HEK293 (cell line): ENCODE measurements around the gene PRR35.

Experiments
- CTCF ChIA-PET: fragments of 350-600 bp; formaldehyde crosslinking; extraction: SDS; loops from one replicate; lab custom pipeline; 2021; ENCODE audit warnings: antibody characterized with exemption; lab: Yijun Ruan, JAX
- POLR2A ChIA-PET: fragments of 300-600 bp; formaldehyde crosslinking; extraction: SDS; loops from one replicate; lab custom pipeline; 2020; ENCODE audit warnings: antibody characterized with exemption, inconsistent platforms; lab: Yijun Ruan, JAX
- H3K27ac ChIP-seq: fragments of 200-500 bp; sonication (Bioruptor generic); 2 replicates; pipeline ENCODE4 v1.5.1; 2014; ENCODE audit warnings: low read depth, low read length, control low read depth, inconsistent platforms; ENCODE audit errors: extremely low read depth
- H3K36me3 ChIP-seq, 2 experiments: fragments of 200-500 bp in 1 of 2; sonication (Bioruptor generic) in 1 of 2; 1 replicate in 1 of 2; 2 replicates in 1 of 2; pipeline ENCODE4 v1.5.1; 2014 to 2017; ENCODE audit warnings: inconsistent platforms in 2 of 2, low read length in 2 of 2; ENCODE audit not compliant: control insufficient read depth in 2 of 2, insufficient read depth in 1 of 2
- H3K4me1 ChIP-seq: fragments of 200-500 bp; sonication (Bioruptor generic); 2 replicates; pipeline ENCODE4 v1.5.1; 2014; ENCODE audit warnings: mild to moderate bottlenecking, low read length, inconsistent platforms; ENCODE audit not compliant: control insufficient read depth, insufficient read depth
- H3K4me3 ChIP-seq: 2 replicates; pipeline ENCODE4 v1.5.1; 2011; ENCODE audit warnings: low read depth, mild to moderate bottlenecking, control low read depth, low read length, moderate library complexity
- H3K9me3 ChIP-seq: fragments of 200-500 bp; sonication (Bioruptor generic); 2 replicates; pipeline ENCODE4 v1.5.1; 2014; ENCODE audit warnings: low read depth, low read length, inconsistent platforms; ENCODE audit not compliant: control insufficient read depth, insufficient read depth
- FEZF1 ChIP-seq: fragments of 450-650 bp; formaldehyde crosslinking; IDR thresholded peaks from 2 replicates; pipeline ENCODE4 v1.5.1; 2016; ENCODE audit warnings: missing biosample characterization, missing genetic modification characterization
- GLIS2 ChIP-seq: fragments of 450-650 bp; formaldehyde crosslinking; IDR thresholded peaks from 2 replicates; pipeline ENCODE4 v1.5.1; 2016; ENCODE audit warnings: missing biosample characterization, missing genetic modification characterization
- HIC1 ChIP-seq: fragments of 450-650 bp; formaldehyde crosslinking; IDR thresholded peaks from 2 replicates; pipeline ENCODE4 v1.5.1; 2016; ENCODE audit warnings: missing biosample characterization, missing genetic modification characterization
- MEIS1 ChIP-seq: sonication (generic); formaldehyde crosslinking; IDR thresholded peaks from 2 replicates; pipeline ENCODE4 v1.8.1; 2022; ENCODE audit warnings: missing genetic modification reagents, mild to moderate bottlenecking, borderline replicate concordance
- MZF1 ChIP-seq: fragments of 450-650 bp; formaldehyde crosslinking; IDR thresholded peaks from 2 replicates; pipeline ENCODE4 v1.5.1; 2017; ENCODE audit warnings: missing biosample characterization, missing genetic modification characterization, borderline replicate concordance
- PRDM1 ChIP-seq: fragments of 450-650 bp; formaldehyde crosslinking; IDR thresholded peaks from 2 replicates; pipeline ENCODE4; 2016; ENCODE audit warnings: missing biosample characterization, missing genetic modification characterization
- SP7 ChIP-seq: fragments of 450-650 bp; formaldehyde crosslinking; IDR thresholded peaks from 2 replicates; pipeline ENCODE4 v1.5.1; 2016; ENCODE audit warnings: missing biosample characterization, missing genetic modification characterization
- YY1 ChIP-seq: fragments of 450-650 bp; formaldehyde crosslinking; IDR thresholded peaks from 2 replicates; pipeline ENCODE4 v1.5.1; 2018; ENCODE audit warnings: missing biosample characterization, missing genetic modification characterization
- ZFP37 ChIP-seq: fragments of 450-650 bp; formaldehyde crosslinking; IDR thresholded peaks from 2 replicates; pipeline ENCODE4 v1.5.1; 2016; ENCODE audit warnings: missing biosample characterization, missing genetic modification characterization
- ZIC2 ChIP-seq: fragments of 450-650 bp; formaldehyde crosslinking; IDR thresholded peaks from 2 replicates; pipeline ENCODE4 v1.5.1; 2016; ENCODE audit warnings: missing biosample characterization, missing genetic modification characterization
- ZNF10 ChIP-seq: fragments of 450-650 bp; formaldehyde crosslinking; IDR thresholded peaks from 2 replicates; pipeline ENCODE4 v1.5.1; 2017; ENCODE audit warnings: missing biosample characterization, missing genetic modification characterization
- ZNF184 ChIP-seq: fragments of 450-650 bp; IDR thresholded peaks from 2 replicates; pipeline ENCODE4 v1.5.1; 2018; ENCODE audit warnings: missing biosample characterization, mild to moderate bottlenecking, missing genetic modification characterization
- ZNF292 ChIP-seq: fragments of 450-650 bp; formaldehyde crosslinking; IDR thresholded peaks from 2 replicates; pipeline ENCODE4 v1.5.1; 2016; ENCODE audit warnings: low read depth, missing biosample characterization, missing genetic modification characterization, borderline replicate concordance
- ZNF341 ChIP-seq: fragments of 450-650 bp; formaldehyde crosslinking; IDR thresholded peaks from 2 replicates; pipeline ENCODE4; 2016; ENCODE audit warnings: low read depth, missing biosample characterization, missing genetic modification characterization
- ZNF416 ChIP-seq: fragments of 450-650 bp; formaldehyde crosslinking; IDR thresholded peaks from 2 replicates; pipeline ENCODE4 v1.5.1; 2016; ENCODE audit warnings: missing biosample characterization, missing genetic modification characterization
- ZNF473 ChIP-seq: fragments of 450-650 bp; formaldehyde crosslinking; IDR thresholded peaks from 2 replicates; pipeline ENCODE4 v1.5.1; 2017; ENCODE audit warnings: missing biosample characterization, missing genetic modification characterization
- ZNF510 ChIP-seq: fragments of 450-650 bp; formaldehyde crosslinking; IDR thresholded peaks from 2 replicates; pipeline ENCODE4 v1.5.1; 2018; ENCODE audit warnings: mild to moderate bottlenecking, missing genetic modification characterization, missing biosample characterization; ENCODE audit not compliant: insufficient replicate concordance
- ZNF549 ChIP-seq: fragments of 450-650 bp; IDR thresholded peaks from 2 replicates; pipeline ENCODE4 v1.5.1; 2018; ENCODE audit warnings: missing biosample characterization, missing genetic modification characterization, mild to moderate bottlenecking, inconsistent platforms, moderate library complexity
- ZNF561 ChIP-seq: fragments of 450-650 bp; IDR thresholded peaks from 2 replicates; pipeline ENCODE4 v1.5.1; 2018; ENCODE audit warnings: missing biosample characterization, missing genetic modification characterization, borderline replicate concordance
- ZNF571 ChIP-seq: fragments of 450-650 bp; formaldehyde crosslinking; IDR thresholded peaks from 2 replicates; pipeline ENCODE4 v1.5.0; 2017; ENCODE audit warnings: missing biosample characterization, missing genetic modification characterization
- ZNF624 ChIP-seq: fragments of 450-650 bp; formaldehyde crosslinking; IDR thresholded peaks from 2 replicates; pipeline ENCODE4 v1.5.1; 2017; ENCODE audit warnings: missing biosample characterization, missing genetic modification characterization
- ZNF768 ChIP-seq: fragments of 450-650 bp; formaldehyde crosslinking; IDR thresholded peaks from 2 replicates; pipeline ENCODE4 v1.5.1; 2018; ENCODE audit warnings: missing biosample characterization, mild to moderate bottlenecking, missing genetic modification characterization
- ZNF777 ChIP-seq: fragments of 450-650 bp; formaldehyde crosslinking; IDR thresholded peaks from 2 replicates; pipeline ENCODE4 v1.5.1; 2017; ENCODE audit warnings: missing biosample characterization, missing genetic modification characterization, borderline replicate concordance
- ZSCAN18 ChIP-seq: fragments of 450-650 bp; formaldehyde crosslinking; IDR thresholded peaks from 2 replicates; pipeline ENCODE4 v1.5.1; 2016; ENCODE audit warnings: missing biosample characterization, missing genetic modification characterization
- TF ChIP-seq, protein P1 (sequence below): IDR thresholded peaks from 2 replicates; pipeline ENCODE4 v1.6.1; 2011; ENCODE audit warnings: mild to moderate bottlenecking, low read depth, low read length, borderline replicate concordance
- TF ChIP-seq, protein P2 (sequence below): fragments of 450-650 bp; formaldehyde crosslinking; conservative IDR thresholded peaks from 2 replicates; pipeline ENCODE4 v1.5.1; 2016; ENCODE audit warnings: low read depth, missing biosample characterization, missing genetic modification characterization

The PRR35 gene

GRCh38 chr16:580946-581498, 20.8 kb downstream of the PRR35 start:
- CTCF ChIA-PET, result interaction anchor here (0.5 to 1.1 kb wide), 2 partner anchors 14 to 189 kb away, joined by 3 to 6 read pairs; partner anchors contain the start of gene NHLRC4
- TF ChIP-seq SP7 (tag by site-specific recombination) (no peak), YY1 (tag by site-specific recombination) (no peak), ZFP37 (tag by site-specific recombination) (no peak), MZF1 (tag by site-specific recombination) (no peak), ZNF341 (tag by site-specific recombination) (0 out of 2 replicates have a peak, but pooled peaks have one; percentile 29), ZNF292 (tag by site-specific recombination) (no peak)
- POLR2A ChIA-PET, result no interaction called here

DNA sequence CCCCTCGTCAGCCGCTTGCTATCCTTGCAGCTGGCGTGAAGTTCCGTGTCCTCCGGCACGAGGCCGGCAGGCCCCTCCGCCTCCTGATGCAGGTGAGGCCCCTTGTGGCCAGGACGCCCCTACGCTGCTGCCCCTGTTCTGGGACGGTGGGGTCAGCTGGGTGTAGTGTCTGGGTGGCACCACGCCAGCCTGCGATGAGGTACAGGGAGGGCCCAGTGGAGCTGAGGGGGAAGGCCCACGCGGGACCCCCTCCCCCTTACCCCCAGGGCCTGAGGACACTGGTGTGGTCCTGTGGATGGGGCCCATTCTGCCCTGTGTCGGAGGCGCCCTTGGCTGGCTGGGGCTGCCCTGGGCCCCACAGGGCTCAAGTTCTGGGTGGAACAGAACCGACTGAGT, 22.0 kb downstream of the PRR35 start:
- no peak overlapping the region for H3K4me3 ChIP-seq
- H3K27ac ChIP-seq, result no peak overlapping the region
- no peaks in the 10 kb centered on the region for H3K4me1 ChIP-seq
- POLR2A ChIA-PET, result interaction anchor here (0.8 kb wide), 1 partner anchor 10 kb away, joined by 5 read pairs; no protein-coding TSS in a partner anchor
- CTCF ChIA-PET, result interaction anchor here (0.6 to 0.7 kb wide), 2 partner anchors 47 to 475 kb away, joined by 3 read pairs; no protein-coding TSS in a partner anchor
- no peaks in the 10 kb centered on the region for H3K9me3 ChIP-seq
- peaks cover 0 to 22% of the 10 kb centered on the region in 2 experiments; a peak in 1 of 3 replicates for H3K36me3 ChIP-seq
- no peak for TF ChIP-seq ZNF416
- no peak for TF ChIP-seq MEIS1
- TF ChIP-seq, protein P1, sequence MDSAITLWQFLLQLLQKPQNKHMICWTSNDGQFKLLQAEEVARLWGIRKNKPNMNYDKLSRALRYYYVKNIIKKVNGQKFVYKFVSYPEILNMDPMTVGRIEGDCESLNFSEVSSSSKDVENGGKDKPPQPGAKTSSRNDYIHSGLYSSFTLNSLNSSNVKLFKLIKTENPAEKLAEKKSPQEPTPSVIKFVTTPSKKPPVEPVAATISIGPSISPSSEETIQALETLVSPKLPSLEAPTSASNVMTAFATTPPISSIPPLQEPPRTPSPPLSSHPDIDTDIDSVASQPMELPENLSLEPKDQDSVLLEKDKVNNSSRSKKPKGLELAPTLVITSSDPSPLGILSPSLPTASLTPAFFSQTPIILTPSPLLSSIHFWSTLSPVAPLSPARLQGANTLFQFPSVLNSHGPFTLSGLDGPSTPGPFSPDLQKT, result no peak
- TF ChIP-seq ZNF549 (tag by site-specific recombination), result no peak
- peak; percentile 54 for TF ChIP-seq GLIS2 (tag by site-specific recombination)
- no peak for TF ChIP-seq ZIC2 (tag by site-specific recombination)
- TF ChIP-seq FEZF1 (tag by site-specific recombination), result no peak
- peak; percentile 80 for TF ChIP-seq ZNF10
- no peak for TF ChIP-seq ZNF184
- no peak for TF ChIP-seq ZNF510 (tag by site-specific recombination)
- no peak for TF ChIP-seq ZNF777 (tag by site-specific recombination)
- TF ChIP-seq, protein P2, sequence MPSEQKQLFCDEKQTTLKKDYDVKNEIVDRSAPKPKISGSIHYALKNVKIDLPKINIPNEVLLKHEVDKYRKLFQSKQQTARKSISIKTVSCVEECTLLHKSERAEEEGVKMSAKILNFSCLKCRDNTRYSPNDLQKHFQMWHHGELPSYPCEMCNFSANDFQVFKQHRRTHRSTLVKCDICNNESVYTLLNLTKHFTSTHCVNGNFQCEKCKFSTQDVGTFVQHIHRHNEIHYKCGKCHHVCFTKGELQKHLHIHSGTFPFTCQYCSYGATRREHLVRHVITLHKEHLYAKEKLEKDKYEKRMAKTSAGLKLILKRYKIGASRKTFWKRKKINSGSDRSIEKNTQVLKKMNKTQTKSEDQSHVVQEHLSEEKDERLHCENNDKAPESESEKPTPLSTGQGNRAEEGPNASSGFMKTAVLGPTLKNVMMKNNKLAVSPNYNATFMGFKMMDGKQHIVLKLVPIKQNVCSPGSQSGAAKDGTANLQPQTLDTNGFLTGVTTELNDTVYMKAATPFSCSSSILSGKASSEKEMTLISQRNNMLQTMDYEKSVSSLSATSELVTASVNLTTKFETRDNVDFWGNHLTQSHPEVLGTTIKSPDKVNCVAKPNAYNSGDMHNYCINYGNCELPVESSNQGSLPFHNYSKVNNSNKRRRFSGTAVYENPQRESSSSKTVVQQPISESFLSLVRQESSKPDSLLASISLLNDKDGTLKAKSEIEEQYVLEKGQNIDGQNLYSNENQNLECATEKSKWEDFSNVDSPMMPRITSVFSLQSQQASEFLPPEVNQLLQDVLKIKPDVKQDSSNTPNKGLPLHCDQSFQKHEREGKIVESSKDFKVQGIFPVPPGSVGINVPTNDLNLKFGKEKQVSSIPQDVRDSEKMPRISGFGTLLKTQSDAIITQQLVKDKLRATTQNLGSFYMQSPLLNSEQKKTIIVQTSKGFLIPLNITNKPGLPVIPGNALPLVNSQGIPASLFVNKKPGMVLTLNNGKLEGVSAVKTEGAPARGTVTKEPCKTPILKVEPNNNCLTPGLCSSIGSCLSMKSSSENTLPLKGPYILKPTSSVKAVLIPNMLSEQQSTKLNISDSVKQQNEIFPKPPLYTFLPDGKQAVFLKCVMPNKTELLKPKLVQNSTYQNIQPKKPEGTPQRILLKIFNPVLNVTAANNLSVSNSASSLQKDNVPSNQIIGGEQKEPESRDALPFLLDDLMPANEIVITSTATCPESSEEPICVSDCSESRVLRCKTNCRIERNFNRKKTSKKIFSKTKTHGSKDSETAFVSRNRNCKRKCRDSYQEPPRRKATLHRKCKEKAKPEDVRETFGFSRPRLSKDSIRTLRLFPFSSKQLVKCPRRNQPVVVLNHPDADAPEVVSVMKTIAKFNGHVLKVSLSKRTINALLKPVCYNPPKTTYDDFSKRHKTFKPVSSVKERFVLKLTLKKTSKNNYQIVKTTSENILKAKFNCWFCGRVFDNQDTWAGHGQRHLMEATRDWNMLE (tag by site-specific recombination), result no peak
- no peak for TF ChIP-seq ZNF571 (tag by site-specific recombination)
- TF ChIP-seq ZNF473 (tag by site-specific recombination), result no peak
- TF ChIP-seq ZNF561, result no peak
- no peak for TF ChIP-seq ZSCAN18 (tag by site-specific recombination)
- no peak for TF ChIP-seq HIC1 (tag by site-specific recombination)
- TF ChIP-seq ZNF768, result no peak
- no peak for TF ChIP-seq PRDM1
- TF ChIP-seq ZNF624 (tag by site-specific recombination), result no peak

More at GRCh38 chr16:580946-581498, 20.8 kb downstream of the PRR35 start:
- Histone ChIP-seq H3K4me1 (no peaks in the 10 kb centered on the region), H3K36me3 (peaks cover 0 to 28% of the 10 kb centered on the region in 2 experiments; a peak in 1 of 3 replicates), H3K9me3 (no peaks in the 10 kb centered on the region), H3K27ac (no peak overlapping the region), H3K4me3 (no peak overlapping the region)
